SKM-1 (cell line): ENCODE data around the gene MEP1A.
A peak's percentile ranks its signal among the peaks of the same experiment; 100 is the strongest.
"Not testable (repeated sequence)": the region's sequence is repeated elsewhere in the genome, so short reads cannot be mapped to it uniquely, and the experiment has no call there.

ENCODE experiments used
- DNase-seq: peaks from one replicate; lab custom pipeline; 2025; ENCODE audit not compliant: unreplicated experiment; lab: John Stamatoyannopoulos, UW

Gene MEP1A, protein sequence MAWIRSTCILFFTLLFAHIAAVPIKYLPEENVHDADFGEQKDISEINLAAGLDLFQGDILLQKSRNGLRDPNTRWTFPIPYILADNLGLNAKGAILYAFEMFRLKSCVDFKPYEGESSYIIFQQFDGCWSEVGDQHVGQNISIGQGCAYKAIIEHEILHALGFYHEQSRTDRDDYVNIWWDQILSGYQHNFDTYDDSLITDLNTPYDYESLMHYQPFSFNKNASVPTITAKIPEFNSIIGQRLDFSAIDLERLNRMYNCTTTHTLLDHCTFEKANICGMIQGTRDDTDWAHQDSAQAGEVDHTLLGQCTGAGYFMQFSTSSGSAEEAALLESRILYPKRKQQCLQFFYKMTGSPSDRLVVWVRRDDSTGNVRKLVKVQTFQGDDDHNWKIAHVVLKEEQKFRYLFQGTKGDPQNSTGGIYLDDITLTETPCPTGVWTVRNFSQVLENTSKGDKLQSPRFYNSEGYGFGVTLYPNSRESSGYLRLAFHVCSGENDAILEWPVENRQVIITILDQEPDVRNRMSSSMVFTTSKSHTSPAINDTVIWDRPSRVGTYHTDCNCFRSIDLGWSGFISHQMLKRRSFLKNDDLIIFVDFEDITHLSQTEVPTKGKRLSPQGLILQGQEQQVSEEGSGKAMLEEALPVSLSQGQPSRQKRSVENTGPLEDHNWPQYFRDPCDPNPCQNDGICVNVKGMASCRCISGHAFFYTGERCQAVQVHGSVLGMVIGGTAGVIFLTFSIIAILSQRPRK

DNA sequence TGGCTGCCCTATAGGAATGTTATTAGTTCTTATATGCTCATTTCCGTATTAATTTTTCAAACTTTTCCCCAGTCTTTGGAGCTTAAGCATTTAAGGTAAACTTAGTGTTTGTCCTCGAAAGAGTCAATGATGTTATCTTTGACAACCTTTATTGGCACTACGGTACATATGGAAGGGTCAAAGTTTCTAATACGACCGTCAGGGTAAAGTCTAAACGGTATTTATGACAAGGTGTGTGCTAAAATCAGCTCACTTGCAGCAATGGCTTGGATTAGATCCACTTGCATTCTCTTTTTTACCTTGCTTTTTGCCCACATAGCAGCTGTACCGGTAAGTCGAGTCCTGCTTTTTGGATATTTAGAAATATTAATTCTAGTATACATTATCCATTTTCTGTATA is at the start of gene MEP1A:
Gene MEP1A, plus strand, starts transcription at position 252 of the 400 bp plus-strand sequence. Its CDS starts 10 bp downstream, at position 262.
- DNase-seq: no peak

DNA sequence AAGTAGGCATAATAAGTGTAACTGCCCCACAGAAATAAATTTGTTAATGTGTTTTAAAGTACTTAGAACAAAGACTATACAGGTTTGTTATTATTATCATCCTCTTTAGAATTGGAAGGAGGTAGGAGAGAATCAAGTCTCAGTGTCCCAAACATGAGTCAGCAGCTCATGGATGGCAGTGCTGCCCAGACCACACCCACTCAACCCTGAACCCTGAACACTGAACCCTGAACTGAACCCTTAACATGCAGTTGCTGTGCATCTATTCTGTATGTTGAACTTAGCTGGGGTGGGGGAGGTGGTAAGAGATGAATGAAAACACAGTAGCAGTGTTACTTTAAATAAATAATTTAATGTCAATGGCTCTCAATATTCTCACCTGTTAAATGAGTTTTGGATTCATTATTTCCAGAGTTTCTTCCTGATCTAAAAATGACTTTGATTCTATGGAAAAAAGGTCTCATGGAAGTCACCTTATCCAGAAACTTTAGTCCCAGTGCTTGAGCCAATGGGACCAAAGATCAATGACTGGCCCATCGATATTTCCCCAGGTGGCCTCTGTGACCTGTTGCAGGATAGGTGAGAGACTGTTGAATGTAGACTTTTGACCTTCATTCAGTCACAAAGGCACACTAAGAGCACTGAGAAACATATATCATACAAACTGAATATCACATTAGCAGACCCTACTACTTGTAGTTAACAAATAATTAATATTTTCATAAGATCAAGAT is 49.6 kb upstream of the MEP1A start:
- DNase-seq: no peak

GRCh38 chr6:46744159-46744725 is 48.9 kb upstream of the MEP1A start:
- DNase-seq: not testable (repeated sequence)

- DNase-seq: no peak
These were observed 47.2 kb upstream of the MEP1A start for GRCh38 chr6:46745973-46746372.

DNA sequence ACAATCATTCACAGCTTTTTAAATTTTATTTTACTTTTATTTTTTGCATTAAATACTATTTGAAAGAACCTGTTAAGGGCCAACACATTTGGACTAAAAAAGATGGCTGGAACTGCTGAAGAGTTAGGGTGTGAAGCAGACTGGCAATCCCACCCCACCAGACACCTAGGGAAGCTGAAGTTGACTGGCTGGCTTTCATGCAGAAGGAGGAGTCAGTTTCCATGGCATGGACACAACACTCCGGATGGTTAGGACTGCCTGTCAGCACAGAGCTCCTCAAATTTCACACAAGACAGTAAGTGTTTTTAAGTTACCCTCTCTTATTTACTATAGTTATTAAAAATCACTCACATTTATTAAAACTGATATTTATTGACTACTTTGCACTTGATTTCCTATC is 46.5 kb upstream of the MEP1A start, which contains the start of gene ANKRD66:
Gene ANKRD66, plus strand, starts transcription at position 238 of the 400 bp plus-strand sequence. CDS start 5,016 bp downstream, outside the sequence.
- no peak for DNase-seq

- DNase-seq: no peak
These were observed 44.2 kb upstream of the MEP1A start for GRCh38 chr6:46748940-46749503.

DNA sequence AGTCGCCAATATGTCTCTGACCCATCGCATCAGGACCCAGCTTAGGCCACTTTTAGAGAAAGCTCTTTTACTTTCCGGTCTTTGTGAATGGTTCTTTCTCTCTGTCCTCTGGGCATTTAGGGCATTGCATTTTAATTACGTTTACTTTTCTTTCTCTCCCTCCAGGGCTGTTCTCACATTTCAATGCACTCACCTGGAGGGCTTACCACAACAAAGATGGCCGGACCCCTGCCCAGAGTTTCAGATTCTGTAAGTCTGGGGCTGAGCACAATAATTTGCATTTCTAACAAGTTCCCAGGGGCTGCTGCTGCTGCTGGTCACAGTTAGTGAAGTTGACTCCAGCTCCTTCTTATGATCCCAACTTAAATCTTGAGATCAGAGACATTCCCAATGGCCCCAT is 43.5 kb upstream of the MEP1A start:
- DNase-seq: no peak

GRCh38 chr6:46751658-46752057 is 41.5 kb upstream of the MEP1A start:
- no peak for DNase-seq

DNA sequence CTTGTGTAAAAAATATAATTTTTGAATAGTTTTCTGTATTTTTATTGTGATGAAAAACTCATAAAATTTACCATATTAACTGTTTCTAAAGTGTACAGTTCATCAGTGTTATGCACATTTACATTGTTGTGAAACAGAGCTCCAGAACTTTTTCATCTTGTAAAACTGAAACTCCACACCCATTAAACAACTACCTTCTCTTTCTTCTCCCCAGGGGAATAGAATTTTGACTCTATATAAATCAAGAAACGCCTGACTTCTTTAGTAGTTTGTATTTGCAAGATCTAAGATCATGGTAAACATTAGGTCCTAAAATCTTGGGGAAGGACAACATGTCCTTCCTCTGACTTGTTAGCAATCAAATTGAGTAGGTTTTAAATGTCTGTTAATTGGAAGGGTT is 37.3 kb upstream of the MEP1A start:
- DNase-seq: no peak

DNA sequence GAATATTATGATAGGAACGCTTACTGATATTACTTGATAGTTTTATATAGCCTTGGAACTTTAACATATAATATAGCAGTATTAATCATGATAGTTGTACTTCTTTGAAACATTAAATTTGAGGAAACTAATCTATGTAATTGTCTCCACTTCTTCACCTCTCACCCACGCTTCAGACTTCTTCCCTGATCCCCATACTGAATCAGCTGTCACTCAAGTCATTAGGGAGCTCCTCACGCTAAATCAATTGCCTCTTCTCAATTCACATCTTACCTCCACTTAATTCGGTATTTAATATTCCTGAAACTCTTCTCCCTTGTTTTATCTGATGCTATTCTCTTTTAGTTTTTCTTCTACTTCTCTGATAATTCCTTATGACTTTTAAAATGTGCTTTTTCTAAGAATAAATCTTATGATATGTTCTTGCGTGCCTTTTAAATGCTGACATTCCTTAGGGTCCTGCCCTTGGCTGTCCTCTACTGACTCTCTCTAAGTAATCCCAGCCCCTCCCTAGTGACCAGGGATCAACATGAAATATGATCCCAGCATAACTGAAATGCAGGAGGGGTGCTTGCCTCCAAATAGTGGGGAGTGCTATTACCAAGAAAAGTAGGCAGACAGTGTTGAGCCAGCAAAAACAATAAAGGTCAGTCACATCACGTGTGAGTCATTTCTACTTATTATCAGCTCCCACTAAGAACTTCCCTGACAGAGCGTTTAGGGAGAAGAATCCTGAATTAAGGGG is 36.5 kb upstream of the MEP1A start:
- no peak for DNase-seq

DNA sequence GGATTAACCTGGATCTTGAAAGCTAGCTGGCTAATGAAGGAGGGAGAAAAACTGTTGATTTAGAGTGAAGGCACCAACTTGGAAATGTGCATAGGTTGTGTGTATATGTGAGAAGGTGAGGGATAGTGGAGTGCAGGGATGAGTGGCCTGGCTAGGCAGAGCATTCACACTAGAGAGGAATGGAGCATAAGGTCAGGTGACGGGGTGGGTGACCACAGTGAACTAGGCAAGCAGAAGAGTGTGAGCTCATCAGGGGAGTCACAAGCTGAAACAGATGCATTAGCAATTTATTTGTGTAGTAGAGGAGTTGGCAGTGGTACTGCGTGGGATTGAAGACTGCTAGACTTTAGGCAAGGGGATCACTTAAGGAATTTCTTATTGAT is 36.0 kb upstream of the MEP1A start:
- no peak for DNase-seq

DNA sequence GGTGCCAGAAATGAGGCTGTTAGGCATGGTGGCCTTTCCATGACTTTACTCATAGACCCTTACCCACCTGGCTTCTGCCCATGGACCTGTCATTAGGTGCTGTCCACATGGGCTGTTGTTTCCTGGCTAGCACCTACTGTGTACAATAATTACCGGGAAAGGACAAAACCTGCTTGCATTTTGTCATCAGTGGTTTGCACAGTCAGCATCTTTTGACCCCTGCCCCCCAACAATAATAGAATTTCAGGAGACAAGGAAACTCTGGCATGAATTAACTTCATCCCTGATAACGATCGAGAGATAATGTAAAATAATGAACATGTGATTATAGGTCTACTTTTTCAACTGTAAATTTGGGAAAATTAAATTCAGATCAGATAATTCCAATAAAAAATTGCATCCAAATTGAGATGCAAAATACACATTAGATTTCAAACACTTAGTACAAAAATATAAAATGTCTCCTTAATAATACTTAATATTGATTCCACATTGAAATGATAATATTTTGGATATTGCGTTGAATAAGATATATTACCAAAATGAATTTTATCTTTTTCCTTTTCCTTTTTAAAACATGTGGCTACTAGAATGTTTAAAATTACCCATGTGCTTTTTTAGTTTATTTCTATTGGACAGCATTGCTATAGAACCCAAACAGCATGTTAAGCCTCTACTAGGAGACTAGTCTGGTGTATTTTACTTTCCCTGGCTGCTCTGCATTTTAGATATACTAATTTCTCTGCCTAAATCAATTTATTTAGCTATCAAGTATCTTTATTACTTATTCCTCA is 34.0 kb upstream of the MEP1A start:
- DNase-seq: no peak

DNA sequence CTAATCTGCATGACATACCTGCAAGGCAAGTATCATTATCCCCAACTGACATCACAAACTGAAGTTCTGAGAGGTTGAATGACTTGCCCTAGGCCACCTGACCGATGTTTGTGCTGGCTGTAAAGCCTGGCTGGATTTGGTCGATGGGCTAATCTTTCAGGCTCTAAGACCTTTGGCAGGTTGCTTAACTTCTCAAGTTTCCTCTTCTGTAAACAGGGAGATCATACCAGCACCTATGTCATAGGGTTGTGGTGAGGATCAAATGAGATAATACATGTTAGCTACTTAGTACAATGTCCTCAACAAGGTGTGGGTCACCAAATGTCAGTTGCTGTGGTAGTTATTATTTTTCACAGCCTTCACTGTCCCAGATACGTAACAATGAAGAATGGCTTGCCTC is 32.3 kb upstream of the MEP1A start:
- DNase-seq: no peak

GRCh38 chr6:46763466-46763865 is 29.7 kb upstream of the MEP1A start:
- DNase-seq: no peak

GRCh38 chr6:46764280-46764679 is 28.9 kb upstream of the MEP1A start:
- not testable (repeated sequence) for DNase-seq

DNA sequence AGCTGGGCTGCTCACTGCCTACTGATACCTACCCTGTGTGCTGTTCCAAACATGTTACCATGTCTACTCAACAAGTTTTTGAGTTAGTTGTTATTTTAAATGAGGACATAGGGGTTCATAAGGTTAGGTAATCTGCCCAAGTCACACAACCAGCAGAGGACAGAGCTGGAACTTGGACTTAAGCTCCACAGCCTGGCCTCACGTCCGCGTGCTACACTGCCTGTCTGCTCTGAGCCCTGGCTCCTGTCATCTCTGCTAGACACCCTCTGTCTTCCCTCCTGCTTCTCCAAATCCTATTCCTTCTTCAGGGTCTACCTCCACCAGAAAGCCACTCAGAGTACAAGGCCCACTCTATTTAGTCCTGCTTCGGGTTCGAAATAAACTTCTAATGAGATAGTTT is 28.2 kb upstream of the MEP1A start:
- no peak for DNase-seq

DNA sequence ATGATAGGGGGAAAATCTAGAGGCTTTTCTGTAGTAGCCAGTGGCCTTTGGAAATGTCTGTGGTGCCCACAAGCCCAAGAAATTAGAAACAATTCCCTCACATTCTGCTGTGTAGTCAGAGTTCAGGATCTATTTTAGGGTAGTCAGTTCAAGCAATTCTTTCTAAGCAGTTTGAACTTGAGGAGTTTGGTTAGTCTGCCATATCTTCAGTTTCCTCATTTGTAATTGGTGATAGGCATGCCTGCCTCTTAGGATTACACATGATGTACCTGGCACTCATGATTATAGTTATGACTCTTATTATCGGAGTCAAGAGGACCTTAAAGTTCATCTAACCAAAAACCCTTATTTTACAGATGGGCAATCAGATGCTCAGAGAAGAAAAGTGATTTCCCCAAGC is 21.2 kb upstream of the MEP1A start:
- no peak for DNase-seq

- peak; percentile 97 for DNase-seq
These were observed 20.4 kb upstream of the MEP1A start for GRCh38 chr6:46772762-46773161.

GRCh38 chr6:46773201-46773855 is 19.9 kb upstream of the MEP1A start:
- no peak for DNase-seq
